Astrocyte of the cerebellum (primary cell): ENCODE measurements around the gene CERT1.

Experiments used
- DNase-seq: peaks from one replicate; pipeline ENCODE4 v3.0.0-alpha.2; 2011; ENCODE audit warnings: low read depth
- H3K4me3 ChIP-seq: 2 replicates; pipeline ENCODE4 v1.5.1; 2011; ENCODE audit warnings: mild to moderate bottlenecking, low read depth, low read length, moderate library complexity
- in situ Hi-C: cut with HindIII; loops from 2 replicates; pipeline ENCODE4 v1.10.0; 2017; ENCODE audit warnings: low sequenced_read_pairs
- TF ChIP-seq, protein P1 (sequence below): IDR thresholded peaks from 2 replicates; pipeline ENCODE4 v1.5.1; 2012; ENCODE audit warnings: low read length, low read depth, moderate library complexity, mild to moderate bottlenecking; ENCODE audit errors: missing control alignments

The CERT1 gene

DNA sequence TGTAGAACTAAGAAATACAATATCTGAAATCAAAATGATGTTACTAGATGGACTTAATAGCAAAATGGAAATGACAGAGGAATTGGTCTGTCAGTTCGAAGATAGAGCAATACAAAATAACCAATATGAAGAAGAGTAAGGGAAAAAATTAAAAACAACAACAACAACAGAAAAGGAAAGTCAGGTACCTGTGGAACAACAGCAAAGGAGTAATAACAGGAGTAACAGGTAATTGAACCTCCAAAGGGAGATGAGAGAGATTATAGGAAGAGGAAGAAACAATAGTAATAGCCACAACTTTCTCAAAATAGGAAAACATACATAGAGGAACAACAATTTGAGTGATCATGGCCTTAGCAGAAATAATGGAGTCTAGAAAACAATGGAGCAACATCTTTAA, 13.9 kb upstream of the CERT1 start:
- no peak for DNase-seq
- in situ Hi-C loops = no loop called here
- TF ChIP-seq, protein P1, sequence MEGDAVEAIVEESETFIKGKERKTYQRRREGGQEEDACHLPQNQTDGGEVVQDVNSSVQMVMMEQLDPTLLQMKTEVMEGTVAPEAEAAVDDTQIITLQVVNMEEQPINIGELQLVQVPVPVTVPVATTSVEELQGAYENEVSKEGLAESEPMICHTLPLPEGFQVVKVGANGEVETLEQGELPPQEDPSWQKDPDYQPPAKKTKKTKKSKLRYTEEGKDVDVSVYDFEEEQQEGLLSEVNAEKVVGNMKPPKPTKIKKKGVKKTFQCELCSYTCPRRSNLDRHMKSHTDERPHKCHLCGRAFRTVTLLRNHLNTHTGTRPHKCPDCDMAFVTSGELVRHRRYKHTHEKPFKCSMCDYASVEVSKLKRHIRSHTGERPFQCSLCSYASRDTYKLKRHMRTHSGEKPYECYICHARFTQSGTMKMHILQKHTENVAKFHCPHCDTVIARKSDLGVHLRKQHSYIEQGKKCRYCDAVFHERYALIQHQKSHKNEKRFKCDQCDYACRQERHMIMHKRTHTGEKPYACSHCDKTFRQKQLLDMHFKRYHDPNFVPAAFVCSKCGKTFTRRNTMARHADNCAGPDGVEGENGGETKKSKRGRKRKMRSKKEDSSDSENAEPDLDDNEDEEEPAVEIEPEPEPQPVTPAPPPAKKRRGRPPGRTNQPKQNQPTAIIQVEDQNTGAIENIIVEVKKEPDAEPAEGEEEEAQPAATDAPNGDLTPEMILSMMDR = no peak
- no peak overlapping the region for H3K4me3 ChIP-seq

DNA sequence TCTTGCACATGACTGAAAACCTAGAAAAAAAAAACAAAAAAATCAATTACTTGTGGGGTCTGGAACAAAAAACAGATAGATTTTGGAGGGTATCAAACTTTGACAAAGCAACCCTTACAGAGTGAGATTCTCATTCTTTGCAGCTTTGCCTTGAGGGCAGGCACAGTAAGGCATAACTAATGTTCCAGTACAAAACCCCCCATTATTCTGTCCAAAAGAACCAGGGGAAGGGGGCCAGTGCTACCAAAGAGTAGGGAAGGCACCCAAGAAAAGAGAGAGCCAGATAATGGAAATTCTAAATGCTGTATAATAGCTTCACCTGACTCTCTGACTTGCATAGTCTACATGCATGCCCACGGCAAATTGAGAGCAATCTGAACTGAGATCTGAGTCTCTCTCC, 13.2 kb upstream of the CERT1 start:
- H3K4me3 ChIP-seq = no peak overlapping the region
- TF ChIP-seq, protein P1 = no peak
- DNase-seq = no peak
- in situ Hi-C loops = no loop called here

DNA sequence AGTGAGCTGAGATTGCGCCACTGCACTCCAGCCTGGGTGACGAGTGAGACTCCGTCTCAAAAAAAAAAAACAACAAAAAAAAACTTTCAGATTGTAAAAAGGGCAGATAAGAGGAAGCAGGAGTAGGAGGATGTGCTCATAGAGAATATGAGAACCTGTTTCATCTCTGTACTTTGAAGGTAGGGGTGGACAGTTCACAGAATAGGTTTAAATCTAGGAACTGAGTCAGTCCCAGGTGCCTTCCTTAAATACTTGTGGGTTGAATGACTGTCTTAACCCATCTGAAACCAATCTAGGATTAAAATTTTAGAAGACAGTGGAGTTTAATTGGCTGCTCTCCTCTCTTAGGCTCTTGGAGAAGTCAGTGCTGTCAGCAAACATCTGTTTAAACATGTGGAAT, 12.6 kb upstream of the CERT1 start:
- DNase-seq = no peak
- H3K4me3 ChIP-seq = no peak overlapping the region
- in situ Hi-C loops = no loop called here
- TF ChIP-seq, protein P1 = no peak

DNA sequence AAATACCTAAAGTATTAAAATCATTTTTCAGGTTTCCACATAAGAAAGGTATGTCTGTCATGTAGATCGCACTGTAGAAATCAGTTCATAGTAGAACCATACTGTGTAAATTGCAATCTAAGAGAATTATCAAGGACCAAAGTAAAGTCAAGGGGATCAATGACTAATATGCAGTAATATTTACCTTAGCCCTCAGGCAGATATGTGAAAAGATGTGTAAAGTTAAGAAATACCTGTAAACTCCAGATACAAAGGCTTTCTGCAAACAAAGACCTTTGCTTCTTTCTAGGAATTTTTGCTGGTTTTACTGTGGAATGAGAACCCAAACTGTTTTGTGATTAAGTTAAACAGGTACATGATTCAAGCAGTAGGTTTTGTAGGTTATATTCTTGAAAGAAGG, 11.8 kb upstream of the CERT1 start:
- in situ Hi-C loops = no loop called here
- no peak overlapping the region for H3K4me3 ChIP-seq
- DNase-seq = no peak
- TF ChIP-seq, protein P1 = no peak

DNA sequence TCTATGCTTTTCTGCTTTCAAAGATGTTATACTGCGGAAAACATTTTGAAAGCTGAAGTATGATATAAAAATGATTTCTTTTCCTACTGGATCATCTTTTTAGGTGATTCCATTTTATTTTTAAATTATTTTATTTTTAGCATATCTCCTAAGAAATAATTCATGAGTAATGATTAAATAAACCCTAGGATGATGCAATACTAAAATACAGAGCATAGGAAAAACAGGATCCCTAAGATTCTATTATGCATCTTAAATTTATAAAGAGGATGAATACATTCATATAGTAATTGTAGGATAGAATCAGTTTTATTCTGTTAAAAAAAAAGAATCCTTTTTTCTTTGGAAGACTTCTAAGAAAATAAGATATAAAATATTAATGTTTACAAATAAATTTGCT, 11.1 kb upstream of the CERT1 start:
- no peak overlapping the region for H3K4me3 ChIP-seq
- in situ Hi-C loops = no loop called here
- TF ChIP-seq, protein P1 = no peak
- DNase-seq = no peak

DNA sequence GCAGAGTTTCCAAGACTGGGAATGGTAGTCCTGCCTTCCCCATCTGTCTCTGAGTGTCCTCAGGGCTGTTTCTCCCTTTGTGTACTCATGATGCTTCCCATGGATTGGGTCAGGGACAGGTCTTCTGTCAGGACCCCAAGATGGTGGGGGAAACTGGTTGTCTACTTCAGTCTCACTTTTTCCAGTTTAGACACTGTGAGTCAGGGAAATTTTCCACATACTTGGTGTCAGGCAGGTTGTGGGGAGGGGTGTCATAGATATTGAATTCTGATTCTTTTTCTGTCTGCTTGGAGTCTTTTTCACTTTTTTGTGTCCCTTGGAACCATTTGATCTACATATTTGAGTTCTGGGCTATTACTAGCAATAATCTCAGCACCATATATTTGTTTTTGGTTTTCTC, 10.6 kb upstream of the CERT1 start:
- TF ChIP-seq, protein P1 = no peak

DNA sequence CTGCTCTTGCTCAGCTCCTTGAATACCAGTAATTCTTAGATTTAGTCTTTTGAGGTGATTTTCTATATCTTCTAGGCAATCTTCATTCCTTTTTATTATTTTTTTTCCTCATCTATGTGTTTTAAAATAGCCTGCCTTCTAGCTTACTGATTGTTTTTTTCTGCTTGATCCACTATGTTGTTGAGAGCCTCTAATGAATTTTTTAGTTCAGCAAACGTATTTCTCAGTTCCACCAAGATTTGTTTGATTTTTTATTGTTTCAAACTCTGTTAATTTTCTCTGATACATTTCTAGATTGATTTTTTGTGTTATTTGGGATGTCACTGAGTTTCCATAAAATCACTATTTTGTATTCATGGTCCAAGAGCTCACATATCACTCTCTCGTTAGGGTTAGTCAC, 9.8 kb upstream of the CERT1 start:
- TF ChIP-seq, protein P1 = no peak
- no peak for DNase-seq
- H3K4me3 ChIP-seq = no peak overlapping the region
- in situ Hi-C loops = no loop called here

More for the DNA sequence above, 10.6 kb upstream of the CERT1 start:
- no peak for DNase-seq
- H3K4me3 ChIP-seq = no peak overlapping the region
- in situ Hi-C loops = no loop called here
